Naive thymus-derived CD8-positive, alpha-beta T cell (primary cell): ENCODE results near the gene IFITM1. TPM values are rescaled to one million over a fixed set of nuclear protein-coding genes. Genes with fewer than 3 reads are reported as not detected.
"Not testable (repeated sequence)": the region's sequence is repeated elsewhere in the genome, so short reads cannot be mapped to it uniquely, and the experiment has no call there.

ENCODE experiments used
- ATAC-seq, 2 donors: fragments of 150-1000 bp; cut with Tn5 transposase in 1 of 2; sonication (Bioruptor Pico), chemical (Tn5 transposase) in 1 of 2; 1 replicate in 1 of 2; 2 replicates in 1 of 2; pipeline ENCODE4 v1.10.0; 2021; ENCODE audit warnings: mild to moderate bottlenecking in 2 of 2, moderate library complexity in 2 of 2
- POLR2A ChIA-PET: fragments of 350-600 bp; sonication (Branson Sonifier 250); formaldehyde crosslinking; loops from one replicate; lab custom pipeline; 2021; ENCODE audit warnings: antibody characterized with exemption; lab: Charles Lee
- DNase-seq, 10 donors: peaks; one replicate each; pipeline versions ENCODE4 v3.0.0 to v3.0.0-alpha.2; 2020 to 2022
- H3K27ac Mint-ChIP-seq, 10 donors: one replicate each; pipeline ENCODE4 v1.8.0; 2020 to 2022; ENCODE audit warnings: mild to moderate bottlenecking in 10 of 10, mixed read lengths in 10 of 10, moderate library complexity in 4 of 10, inconsistent platforms in 1 of 10
- H3K27me3 Mint-ChIP-seq, 5 donors: one replicate each; pipeline ENCODE4 v1.8.0; 2021 to 2022; ENCODE audit warnings: mixed read lengths in 5 of 5
- H3K36me3 Mint-ChIP-seq, 3 donors: one replicate each; pipeline ENCODE4 v1.8.0; 2020 to 2022; ENCODE audit warnings: mixed read lengths in 3 of 3, mild to moderate bottlenecking in 2 of 3, inconsistent platforms in 1 of 3
- H3K4me1 Mint-ChIP-seq, 4 donors: one replicate each; pipeline ENCODE4 v1.8.0; 2021 to 2022; ENCODE audit warnings: mixed read lengths in 4 of 4
- H3K4me3 Mint-ChIP-seq, 10 donors: one replicate each; pipeline ENCODE4 v1.8.0; 2020 to 2022; ENCODE audit warnings: mild to moderate bottlenecking in 10 of 10, mixed read lengths in 10 of 10, moderate library complexity in 6 of 10, inconsistent platforms in 1 of 10
- H3K9me3 Mint-ChIP-seq, 9 donors: one replicate each; pipeline ENCODE4 v1.8.0; 2020 to 2022; ENCODE audit warnings: mixed read lengths in 9 of 9, mild to moderate bottlenecking in 3 of 9, inconsistent platforms in 1 of 9, moderate library complexity in 1 of 9
- polyA plus RNA-seq, 3 donors: library from polyadenylated mRNA; unstranded; fragments of 300-500 nt; fragmentation: Illumina TruSeq; gene quantifications; one replicate each; pipeline ENCODE4 v1.2.3, GENCODE V29; 2021
- total RNA-seq, 8 experiments: library from RNA in 2 of 8; stranded (reverse) in 2 of 8; gene quantifications; one replicate each; pipeline ENCODE4 v1.2.3 and lab custom pipeline; 2021 to 2026

The IFITM1 gene
- total RNA-seq (10 to 100 TPM; 90.0 to 91.0 TPM), polyA plus RNA-seq (1,000 to 10,000 TPM; 1,833 to 2,198 (median 2,135) TPM), total RNA-seq (lab: John Stamatoyannopoulos, UW) (11.8 to 70.5 (median 16.5) reads per million in 6 experiments)

GRCh38 chr11:313787-314553 lies at the start of gene IFITM1:
IFITM1 (plus strand) TSS chr11:314040; CDS start chr11:314171, 131 bp downstream.
- H3K36me3 Mint-ChIP-seq: peaks cover 19 to 27% (median 27%) of the 10 kb centered on the region in 3 donors
- DNase-seq (peak in 9 of 10 donors; percentile 55 to 90 (median 82)), ATAC-seq (peak; percentile 56 to 78)
- H3K9me3 Mint-ChIP-seq: no peaks in the 10 kb centered on the region
- peak within 1 kb of the TSS; percentile 94 to 99 (median 99) for H3K27ac Mint-ChIP-seq
- peak within 1 kb of the TSS; percentile 88 to 100 (median 97) for H3K4me3 Mint-ChIP-seq
- H3K4me1 Mint-ChIP-seq: peaks cover 30 to 50% (median 40%) of the 10 kb centered on the region in 4 donors
- no peaks in the 10 kb centered on the region for H3K27me3 Mint-ChIP-seq
- POLR2A ChIA-PET: interaction anchor here (1.2 to 5.1 kb wide), 10 partner anchors 8 to 93 kb away, joined by 3 to 70 read pairs (median 46); partner anchors contain the start of genes IFITM2, NLRP6 and PGGHG

GRCh38 chr11:266676-267439 lies 47.0 kb upstream of the IFITM1 start:
- peak overlapping the region; percentile 71 to 86 (median 74) for H3K4me3 Mint-ChIP-seq
- DNase-seq (peak in 4 of 10 donors; percentile 41 to 72 (median 45)), ATAC-seq (peak in 1 of 2 donors; percentile 10)
- POLR2A ChIA-PET: interaction anchor here (1.0 to 21.0 kb wide), 18 partner anchors 9 to 240 kb away, joined by 3 to 863 read pairs (median 16); partner anchors contain the start of genes BET1L, IFITM1, IFITM2 and IFITM5
- H3K9me3 Mint-ChIP-seq: no peaks in the 10 kb centered on the region
- H3K27ac Mint-ChIP-seq: peak overlapping the region; percentile 69 to 98 (median 90)
- no peaks in the 10 kb centered on the region for H3K27me3 Mint-ChIP-seq
- peaks cover 9 to 39% (median 36%) of the 10 kb centered on the region in 4 donors for H3K4me1 Mint-ChIP-seq
- H3K36me3 Mint-ChIP-seq: no peaks in the 10 kb centered on the region

- Mint-ChIP-seq H3K9me3 (no peaks in the 10 kb centered on the region), H3K27me3 (no peaks in the 10 kb centered on the region), H3K36me3 (no peaks in the 10 kb centered on the region), H3K4me3 (peak overlapping the region; percentile 84 to 94 (median 88)), H3K4me1 (peaks cover 10 to 42% (median 36%) of the 10 kb centered on the region in 4 donors), H3K27ac (peak overlapping the region; percentile 96 to 99 (median 98))
- DNase-seq (peak; percentile 54 to 84 (median 70)), ATAC-seq (peak; percentile 47 to 64)
- POLR2A ChIA-PET: interaction anchor here (1.0 to 21.0 kb wide), 22 partner anchors 8 to 301 kb away, joined by 3 to 863 read pairs (median 9); partner anchors contain the start of genes BET1L, IFITM1, IFITM2 and IFITM5
Observed at GRCh38 chr11:267491-267994, 46.3 kb upstream of the IFITM1 start.

GRCh38 chr11:268716-269145 lies 45.1 kb upstream of the IFITM1 start:
- peak overlapping the region; percentile 96 to 99 (median 98) for H3K27ac Mint-ChIP-seq
- peak in 6 of 10 donors; percentile 48 to 71 (median 59) for DNase-seq
- POLR2A ChIA-PET: interaction anchor here (0.8 to 21.0 kb wide), 19 partner anchors 11 to 238 kb away, joined by 3 to 863 read pairs (median 14); partner anchors contain the start of genes BET1L, IFITM1, IFITM2 and NLRP6
- not testable (repeated sequence) for H3K9me3 Mint-ChIP-seq, H3K36me3 Mint-ChIP-seq, H3K27me3 Mint-ChIP-seq
- ATAC-seq: peak; percentile 19 to 37
- peak overlapping the region; percentile 84 to 94 (median 88) for H3K4me3 Mint-ChIP-seq
- peaks cover 11 to 42% (median 36%) of the 10 kb centered on the region in 4 donors for H3K4me1 Mint-ChIP-seq

- peak; percentile 55 to 79 for ATAC-seq
- Mint-ChIP-seq H3K4me1 (peaks cover 11 to 42% (median 36%) of the 10 kb centered on the region in 4 donors), H3K4me3 (peak overlapping the region; percentile 84 to 94 (median 88)), H3K27me3 (no peaks in the 10 kb centered on the region), H3K27ac (peak overlapping the region; percentile 96 to 99 (median 98)), H3K36me3 (no peaks in the 10 kb centered on the region), H3K9me3 (no peaks in the 10 kb centered on the region)
- POLR2A ChIA-PET: interaction anchor here (0.9 to 21.0 kb wide), 15 partner anchors 12 to 237 kb away, joined by 3 to 863 read pairs (median 20); partner anchors contain the start of genes BET1L, IFITM1, IFITM2 and NLRP6
- DNase-seq: peak in 9 of 10 donors; percentile 49 to 91 (median 74)
Observed at GRCh38 chr11:269146-269890, 44.5 kb upstream of the IFITM1 start.

GRCh38 chr11:270451-271318 lies 43.2 kb upstream of the IFITM1 start:
- Mint-ChIP-seq H3K4me3 (no peak overlapping the region), H3K27ac (peak overlapping the region in 7 of 10 donors; percentile 41 to 98 (median 98)), H3K36me3 (no peaks in the 10 kb centered on the region), H3K9me3 (no peaks in the 10 kb centered on the region), H3K27me3 (no peaks in the 10 kb centered on the region), H3K4me1 (peaks cover 16 to 51% (median 36%) of the 10 kb centered on the region in 4 donors)
- POLR2A ChIA-PET: interaction anchor here (0.6 to 21.0 kb wide), 3 partner anchors 10 to 46 kb away, joined by 3 to 863 read pairs (median 3); partner anchors contain the start of genes NLRP6 and PGGHG
- no peak for ATAC-seq
- peak in 1 of 10 donors; percentile 13 for DNase-seq

- POLR2A ChIA-PET: interaction anchor here (0.6 to 21.0 kb wide), 4 partner anchors 10 to 46 kb away, joined by 3 to 863 read pairs (median 3); partner anchors contain the start of genes NLRP6 and PGGHG
- ATAC-seq (no peak), DNase-seq (peak in 1 of 10 donors; percentile 13)
- Mint-ChIP-seq H3K27ac (peak overlapping the region in 4 of 10 donors; percentile 11 to 96 (median 69)), H3K4me3 (no peak overlapping the region), H3K4me1 (peaks cover 16 to 51% (median 36%) of the 10 kb centered on the region in 4 donors), H3K36me3 (peaks cover 0 to 2% (median 0%) of the 10 kb centered on the region in 3 donors), H3K27me3 (no peaks in the 10 kb centered on the region), H3K9me3 (peaks cover 0 to under 1% (median 0%) of the 10 kb centered on the region in 9 donors)
Observed at GRCh38 chr11:271319-271715, 42.5 kb upstream of the IFITM1 start.

- peaks cover 0 to 7% (median 0%) of the 10 kb centered on the region in 9 donors for H3K9me3 Mint-ChIP-seq
- peaks cover 14 to 50% (median 34%) of the 10 kb centered on the region in 4 donors for H3K4me1 Mint-ChIP-seq
- no peak overlapping the region for H3K4me3 Mint-ChIP-seq
- DNase-seq (peak in 1 of 10 donors; percentile 11), ATAC-seq (no peak)
- H3K27ac Mint-ChIP-seq: peak overlapping the region in 9 of 10 donors; percentile 2 to 96 (median 76)
- H3K36me3 Mint-ChIP-seq: peaks cover 0 to 4% (median 3%) of the 10 kb centered on the region in 3 donors
- POLR2A ChIA-PET: interaction anchor here (1.0 to 21.0 kb wide), 4 partner anchors 14 to 44 kb away, joined by 3 to 863 read pairs (median 4); partner anchors contain the start of genes NLRP6 and PGGHG
- H3K27me3 Mint-ChIP-seq: no peaks in the 10 kb centered on the region
Observed at GRCh38 chr11:272195-272930, 41.5 kb upstream of the IFITM1 start.

- H3K27me3 Mint-ChIP-seq: no peaks in the 10 kb centered on the region
- peaks cover 18 to 50% (median 35%) of the 10 kb centered on the region in 4 donors for H3K4me1 Mint-ChIP-seq
- peaks cover 0 to 9% (median 0%) of the 10 kb centered on the region in 9 donors for H3K9me3 Mint-ChIP-seq
- POLR2A ChIA-PET: interaction anchor here (1.3 to 21.0 kb wide), 2 partner anchors 14 to 43 kb away, joined by 4 to 863 read pairs; partner anchors contain the start of genes NLRP6 and PGGHG
- no peak overlapping the region for H3K4me3 Mint-ChIP-seq
- peak in 1 of 10 donors; percentile 10 for DNase-seq
- H3K36me3 Mint-ChIP-seq: peaks cover 0 to 4% (median 3%) of the 10 kb centered on the region in 3 donors
- no peak for ATAC-seq
- peak overlapping the region in 6 of 10 donors; percentile 29 to 83 (median 63) for H3K27ac Mint-ChIP-seq
Observed at GRCh38 chr11:272931-273198, 41.0 kb upstream of the IFITM1 start.
